GM19238 (cell line): ENCODE results near the gene MTR.

Experiments
- DNase-seq: peaks from one replicate; pipeline ENCODE4 v3.0.0; 2011; ENCODE audit warnings: low spot score; ENCODE audit not compliant: insufficient read length

Gene MTR

GRCh38 chr1:236774926-236775325 is 20.2 kb upstream of the MTR start:
- no peak for DNase-seq

GRCh38 chr1:236779312-236779711 is 15.8 kb upstream of the MTR start:
- no peak for DNase-seq

- no peak for DNase-seq
Measured at GRCh38 chr1:236785477-236785876, 9.6 kb upstream of the MTR start.

GRCh38 chr1:236786453-236786852 is 8.6 kb upstream of the MTR start:
- no peak for DNase-seq

GRCh38 chr1:236794585-236795034 is 482 bp upstream of the MTR start:
- no peak for DNase-seq

GRCh38 chr1:236795757-236796667 is 920 bp downstream of the MTR start:
- DNase-seq, result no peak

GRCh38 chr1:236799001-236799400 is 3.9 kb downstream of the MTR start:
- DNase-seq, result no peak

- DNase-seq, result no peak
Measured at GRCh38 chr1:236800002-236800620, 5.0 kb downstream of the MTR start.

- no peak for DNase-seq
Measured at GRCh38 chr1:236800623-236801022, 5.5 kb downstream of the MTR start.

GRCh38 chr1:236802264-236802663 is 7.2 kb downstream of the MTR start:
- no peak for DNase-seq

GRCh38 chr1:236806634-236807033 is 11.5 kb downstream of the MTR start:
- no peak for DNase-seq

GRCh38 chr1:236808005-236808404 is 12.9 kb downstream of the MTR start:
- DNase-seq, result no peak

- DNase-seq, result no peak
Measured at GRCh38 chr1:236808564-236809130, 13.6 kb downstream of the MTR start.

GRCh38 chr1:236809148-236809547 is 14.1 kb downstream of the MTR start:
- no peak for DNase-seq

- no peak for DNase-seq
Measured at GRCh38 chr1:236810018-236810417, 14.9 kb downstream of the MTR start.

- no peak for DNase-seq
Measured at GRCh38 chr1:236812334-236813030, 17.4 kb downstream of the MTR start.

GRCh38 chr1:236815941-236816340 is 20.8 kb downstream of the MTR start:
- no peak for DNase-seq

GRCh38 chr1:236819856-236820255 is 24.8 kb downstream of the MTR start:
- no peak for DNase-seq

- DNase-seq, result no peak
Measured at GRCh38 chr1:236821091-236821627, 26.1 kb downstream of the MTR start.

- no peak for DNase-seq
Measured at GRCh38 chr1:236823559-236823958, 28.5 kb downstream of the MTR start.

- no peak for DNase-seq
Measured at GRCh38 chr1:236829085-236829484, 34.0 kb downstream of the MTR start.

GRCh38 chr1:236830116-236830515 is 35.0 kb downstream of the MTR start:
- DNase-seq, result no peak
